Activated T-cell treated with anti-CD3 and anti-CD28 coated beads, Interleukin-2, amount 50 U/mL, for 72 hours (primary cell): Measurements from ENCODE around the gene OAF. TPM values are rescaled to one million over a fixed set of nuclear protein-coding genes. Genes with fewer than 3 reads are reported as not detected.

ENCODE experiments used
- ATAC-seq, 2 donors: fragments of 150-1000 bp; cut with Tn5 transposase; replicated peaks in 1 of 2; 2 replicates each; pipeline ENCODE4 v1.10.0; 2021; ENCODE audit warnings: moderate library complexity in 2 of 2, mild to moderate bottlenecking in 1 of 2
- DNase-seq, 2 donors: peaks; one replicate each; pipeline ENCODE4 v3.0.0; 2021 to 2022; ENCODE audit warnings: mixed read lengths in 1 of 2
- H3K27ac Mint-ChIP-seq: one replicate; pipeline ENCODE4 v1.8.0; 2022; ENCODE audit warnings: mild to moderate bottlenecking, moderate library complexity, mixed read lengths
- H3K27me3 Mint-ChIP-seq: one replicate; pipeline ENCODE4 v1.8.0; 2022; ENCODE audit warnings: low read depth, mixed read lengths
- H3K36me3 Mint-ChIP-seq, 2 donors: one replicate each; pipeline ENCODE4 v1.8.0; 2022; ENCODE audit warnings: mixed read lengths in 2 of 2, mild to moderate bottlenecking in 1 of 2; ENCODE audit not compliant: insufficient read depth in 2 of 2
- H3K4me1 Mint-ChIP-seq: one replicate; pipeline ENCODE4 v1.8.0; 2022; ENCODE audit warnings: low read depth, mixed read lengths
- H3K4me3 Mint-ChIP-seq, 2 donors: one replicate each; pipeline ENCODE4 v1.8.0; 2022; ENCODE audit warnings: mild to moderate bottlenecking in 2 of 2, mixed read lengths in 2 of 2, moderate library complexity in 2 of 2
- H3K9me3 Mint-ChIP-seq, 2 donors: one replicate each; pipeline ENCODE4 v1.8.0; 2022; ENCODE audit warnings: mixed read lengths in 2 of 2
- total RNA-seq, 2 donors: library from RNA; stranded (reverse); gene quantifications; one replicate each; pipeline ENCODE4 v1.2.3, GENCODE V29; 2022

The OAF gene
- total RNA-seq, 2 donors from 2014 or later = 1.2 to 2.4 TPM

- ATAC-seq = no peak
- H3K4me1 Mint-ChIP-seq = peaks cover 18% of the 10 kb centered on the region
- H3K9me3 Mint-ChIP-seq = no peaks in the 10 kb centered on the region
- no peaks in the 10 kb centered on the region for H3K36me3 Mint-ChIP-seq
- H3K27me3 Mint-ChIP-seq = peaks cover 21% of the 10 kb centered on the region
- H3K4me3 Mint-ChIP-seq = no peak overlapping the region
- H3K27ac Mint-ChIP-seq = no peak overlapping the region
- DNase-seq = no peak
Measured at GRCh38 chr11:120224972-120225909, 14.4 kb downstream of the OAF start.

- Mint-ChIP-seq H3K4me3 (no peak overlapping the region), H3K4me1 (peaks cover 8% of the 10 kb centered on the region), H3K27ac (no peak overlapping the region), H3K36me3 (no peaks in the 10 kb centered on the region), H3K27me3 (peaks cover 21% of the 10 kb centered on the region), H3K9me3 (no peaks in the 10 kb centered on the region)
- DNase-seq = no peak
- ATAC-seq = no peak
Measured at GRCh38 chr11:120226242-120226641, 15.4 kb downstream of the OAF start.

- H3K36me3 Mint-ChIP-seq = no peaks in the 10 kb centered on the region
- no peaks in the 10 kb centered on the region for H3K9me3 Mint-ChIP-seq
- H3K27me3 Mint-ChIP-seq = peaks cover 21% of the 10 kb centered on the region
- DNase-seq (no peak), ATAC-seq (no peak)
- no peak overlapping the region for H3K27ac Mint-ChIP-seq
- H3K4me3 Mint-ChIP-seq = no peak overlapping the region
- H3K4me1 Mint-ChIP-seq = peaks cover 5% of the 10 kb centered on the region
Measured at GRCh38 chr11:120226714-120227113, 15.9 kb downstream of the OAF start.

- Mint-ChIP-seq H3K27ac (no peak overlapping the region), H3K4me1 (peaks cover 5% of the 10 kb centered on the region), H3K9me3 (no peaks in the 10 kb centered on the region), H3K36me3 (no peaks in the 10 kb centered on the region), H3K4me3 (no peak overlapping the region), H3K27me3 (peaks cover 23% of the 10 kb centered on the region)
- ATAC-seq (peak in 1 of 2 donors; percentile 22), DNase-seq (no peak)
Measured at GRCh38 chr11:120227228-120227852, 16.5 kb downstream of the OAF start.

GRCh38 chr11:120228794-120229384 is 18.1 kb downstream of the OAF start:
- peaks cover 5% of the 10 kb centered on the region for H3K4me1 Mint-ChIP-seq
- no peak overlapping the region for H3K4me3 Mint-ChIP-seq
- no peak for ATAC-seq
- no peaks in the 10 kb centered on the region for H3K9me3 Mint-ChIP-seq
- peaks cover 34% of the 10 kb centered on the region for H3K27me3 Mint-ChIP-seq
- DNase-seq = no peak
- H3K36me3 Mint-ChIP-seq = no peaks in the 10 kb centered on the region
- H3K27ac Mint-ChIP-seq = no peak overlapping the region

- peak in 1 of 2 donors; percentile 19 for DNase-seq
- Mint-ChIP-seq H3K4me1 (peaks cover under 1% of the 10 kb centered on the region), H3K27me3 (peaks cover 36% of the 10 kb centered on the region), H3K36me3 (no peaks in the 10 kb centered on the region), H3K27ac (no peak overlapping the region), H3K4me3 (no peak overlapping the region), H3K9me3 (no peaks in the 10 kb centered on the region)
- ATAC-seq = no peak
Measured at GRCh38 chr11:120229451-120230424, 18.9 kb downstream of the OAF start.

- no peaks in the 10 kb centered on the region for H3K36me3 Mint-ChIP-seq
- no peak overlapping the region for H3K27ac Mint-ChIP-seq
- no peak overlapping the region for H3K4me3 Mint-ChIP-seq
- H3K9me3 Mint-ChIP-seq = no peaks in the 10 kb centered on the region
- peaks cover 36% of the 10 kb centered on the region for H3K27me3 Mint-ChIP-seq
- H3K4me1 Mint-ChIP-seq = no peaks in the 10 kb centered on the region
- DNase-seq (no peak), ATAC-seq (no peak)
Measured at GRCh38 chr11:120230433-120231071, 19.7 kb downstream of the OAF start.

GRCh38 chr11:120231963-120232362 is 21.1 kb downstream of the OAF start:
- DNase-seq = no peak
- no peak for ATAC-seq
- H3K36me3 Mint-ChIP-seq = no peaks in the 10 kb centered on the region
- H3K4me1 Mint-ChIP-seq = no peaks in the 10 kb centered on the region
- H3K4me3 Mint-ChIP-seq = no peak overlapping the region
- peaks cover 44% of the 10 kb centered on the region for H3K27me3 Mint-ChIP-seq
- H3K9me3 Mint-ChIP-seq = no peaks in the 10 kb centered on the region
- no peak overlapping the region for H3K27ac Mint-ChIP-seq

- ATAC-seq = no peak
- no peak overlapping the region for H3K27ac Mint-ChIP-seq
- no peaks in the 10 kb centered on the region for H3K4me1 Mint-ChIP-seq
- DNase-seq = no peak
- H3K9me3 Mint-ChIP-seq = no peaks in the 10 kb centered on the region
- H3K36me3 Mint-ChIP-seq = no peaks in the 10 kb centered on the region
- H3K4me3 Mint-ChIP-seq = no peak overlapping the region
- H3K27me3 Mint-ChIP-seq = peaks cover 57% of the 10 kb centered on the region
Measured at GRCh38 chr11:120233207-120233803, 22.5 kb downstream of the OAF start.

- ATAC-seq = peak; percentile 80
- no peak overlapping the region for H3K4me3 Mint-ChIP-seq
- peak; percentile 70 to 76 for DNase-seq
- H3K9me3 Mint-ChIP-seq = no peaks in the 10 kb centered on the region
- no peaks in the 10 kb centered on the region for H3K4me1 Mint-ChIP-seq
- no peak overlapping the region for H3K27ac Mint-ChIP-seq
- H3K27me3 Mint-ChIP-seq = peaks cover 70% of the 10 kb centered on the region
- no peaks in the 10 kb centered on the region for H3K36me3 Mint-ChIP-seq
Measured at GRCh38 chr11:120235024-120235628, 24.3 kb downstream of the OAF start.

- no peaks in the 10 kb centered on the region for H3K36me3 Mint-ChIP-seq
- DNase-seq (no peak), ATAC-seq (peak; percentile 30 to 32)
- no peaks in the 10 kb centered on the region for H3K9me3 Mint-ChIP-seq
- H3K27me3 Mint-ChIP-seq = peaks cover 82% of the 10 kb centered on the region
- no peaks in the 10 kb centered on the region for H3K4me1 Mint-ChIP-seq
- no peak overlapping the region for H3K27ac Mint-ChIP-seq
- no peak overlapping the region for H3K4me3 Mint-ChIP-seq
Measured at GRCh38 chr11:120236169-120237107, 25.6 kb downstream of the OAF start.
